Fibroblast of skin of back (primary cell): ENCODE measurements around the gene PUS10.
"Not testable (repeated sequence)": the region's sequence is repeated elsewhere in the genome, so short reads cannot be mapped to it uniquely, and the experiment has no call there.

Source experiments
- DNase-seq: peaks from one replicate; pipeline ENCODE4 v3.0.0-alpha.2; 2013

PUS10 gene

GRCh38 chr2:61012303-61012702, 5.8 kb downstream of the PUS10 start:
- DNase-seq = peak; percentile 75

GRCh38 chr2:61011678-61012077, 6.4 kb downstream of the PUS10 start:
- no peak for DNase-seq

- DNase-seq = no peak
These were observed 8.7 kb downstream of the PUS10 start for GRCh38 chr2:61009355-61009754.

- no peak for DNase-seq
These were observed 11.5 kb downstream of the PUS10 start for GRCh38 chr2:61006486-61007105.

- DNase-seq = no peak
These were observed 12.3 kb downstream of the PUS10 start for GRCh38 chr2:61005736-61006135.

GRCh38 chr2:60998628-60999545, 19.2 kb downstream of the PUS10 start:
- DNase-seq = peak; percentile 54

GRCh38 chr2:60994131-60994530, 23.9 kb downstream of the PUS10 start:
- DNase-seq = no peak

GRCh38 chr2:60992985-60993392, 25.1 kb downstream of the PUS10 start:
- DNase-seq = no peak

GRCh38 chr2:60991644-60992043, 26.4 kb downstream of the PUS10 start:
- DNase-seq = no peak

GRCh38 chr2:60989259-60989658, 28.8 kb downstream of the PUS10 start:
- no peak for DNase-seq

GRCh38 chr2:60987656-60988055, 30.4 kb downstream of the PUS10 start:
- DNase-seq = not testable (repeated sequence)

- DNase-seq = no peak
These were observed 31.0 kb downstream of the PUS10 start for GRCh38 chr2:60987041-60987440.

- no peak for DNase-seq
These were observed 33.3 kb downstream of the PUS10 start for GRCh38 chr2:60984720-60985119.

GRCh38 chr2:60982066-60982465, 36.0 kb downstream of the PUS10 start:
- DNase-seq = not testable (repeated sequence)

GRCh38 chr2:60980071-60980815, 37.8 kb downstream of the PUS10 start:
- no peak for DNase-seq

GRCh38 chr2:60979231-60979630, 38.8 kb downstream of the PUS10 start:
- DNase-seq = no peak

GRCh38 chr2:60977562-60977895, 40.5 kb downstream of the PUS10 start:
- no peak for DNase-seq

GRCh38 chr2:60976875-60977561, 41.0 kb downstream of the PUS10 start:
- no peak for DNase-seq

- no peak for DNase-seq
These were observed 41.7 kb downstream of the PUS10 start for GRCh38 chr2:60976256-60976850.

GRCh38 chr2:60974652-60975051, 43.4 kb downstream of the PUS10 start:
- no peak for DNase-seq

GRCh38 chr2:60973705-60974104, 44.4 kb downstream of the PUS10 start:
- no peak for DNase-seq

- no peak for DNase-seq
These were observed 45.0 kb downstream of the PUS10 start for GRCh38 chr2:60972889-60973656.
